H1 (cell line): ENCODE results near the gene WDFY3. TPM values are rescaled to one million over a fixed set of nuclear protein-coding genes. Genes with fewer than 3 reads are reported as not detected.

ENCODE experiments used
- CHD7 ChIP-seq: fragments of 300-600 bp; sonication (generic); IDR thresholded peaks from 2 replicates; pipeline ENCODE4 v1.7.1; 2012; ENCODE audit warnings: low read length, moderate library complexity, mild to moderate bottlenecking, inconsistent platforms; ENCODE audit not compliant: insufficient replicate concordance
- polyA plus RNA-seq, 7 experiments: library from polyadenylated mRNA; depleted of rRNA in 3 of 7; stranded (reverse) in 5 of 7; unstranded in 2 of 7; fragments of >200 nt in 5 of 7; fragments of 200-250 nt in 2 of 7; gene quantifications; 1 replicate in 5 of 7; 2 replicates in 1 of 7; 4 replicates in 1 of 7; pipeline versions ENCODE4 v1.2.1 to v1.2.3, GENCODE V29; 2011 to 2013; ENCODE audit warnings: missing spikeins in 2 of 7, mixed read lengths in 2 of 7
- total RNA-seq: library from RNA; stranded (reverse); fragmentation: NEBNext Ultra II Directional; extraction: Animal tissue kit (Norgen Biotek cat#: 25700); gene quantifications from 2 replicates; pipeline ENCODE4 v1.2.1, GENCODE V29; 2021

Gene WDFY3
- total and polyA plus RNA-seq, 2 of the 8 experiments (the other 6 are each of a cell fraction or from before 2014, with no cell fraction given): 25.6 to 62.4 TPM

GRCh38 chr4:84916227-84916626 is 50.3 kb downstream of the WDFY3 start (continued):
- no peak for TF ChIP-seq CHD7
- TF ChIP-seq, all 59 proteins: peak for 0
